HepG2 (cell line): ENCODE data around the gene WFDC12. TPM values are rescaled to one million over a fixed set of nuclear protein-coding genes. Genes with fewer than 3 reads are reported as not detected.

Source experiments
- ELF1 ChIP-seq: sonication (generic); formaldehyde crosslinking; IDR thresholded peaks from 2 replicates; pipeline ENCODE4 v1.4.0; 2020; ENCODE audit warnings: missing genetic modification reagents
- FLYWCH1 ChIP-seq: sonication (generic); formaldehyde crosslinking; IDR thresholded peaks from 2 replicates; pipeline ENCODE4 v1.8.1; 2023; ENCODE audit warnings: mild to moderate bottlenecking, missing genetic modification reagents
- GABPB1 ChIP-seq: IDR thresholded peaks from 2 replicates; pipeline ENCODE4 v1.6.1; 2016; ENCODE audit warnings: mild to moderate bottlenecking, missing genetic modification reagents, moderate library complexity, missing compliant biosample characterization
- GATAD1 ChIP-seq: IDR thresholded peaks from 2 replicates; pipeline ENCODE4 v1.6.1; 2016; ENCODE audit warnings: missing genetic modification reagents, missing compliant biosample characterization
- KLF16 ChIP-seq, 2 experiments: sonication (generic) in 1 of 2; formaldehyde crosslinking in 1 of 2; IDR thresholded peaks; 2 replicates each; pipeline versions ENCODE4 v1.6.1 to v1.8.0; 2016 to 2023; ENCODE audit warnings: missing genetic modification reagents in 2 of 2, missing compliant biosample characterization in 1 of 2
- KMT2B ChIP-seq: IDR thresholded peaks from 2 replicates; pipeline ENCODE4 v1.6.1; 2016; ENCODE audit warnings: missing genetic modification reagents, missing compliant biosample characterization
- MTF2 ChIP-seq: sonication (generic); formaldehyde crosslinking; IDR thresholded peaks from 2 replicates; pipeline ENCODE4 v1.5.0; 2020; ENCODE audit warnings: missing genetic modification reagents, borderline replicate concordance
- NKX3-1 ChIP-seq: sonication (generic); formaldehyde crosslinking; IDR thresholded peaks from 2 replicates; pipeline ENCODE4 v1.5.0; 2020; ENCODE audit warnings: missing genetic modification reagents
- ONECUT2 ChIP-seq: sonication (generic); formaldehyde crosslinking; IDR thresholded peaks from 2 replicates; pipeline ENCODE4 v1.4.0; 2020; ENCODE audit warnings: missing genetic modification reagents
- POGZ ChIP-seq: sonication (generic); formaldehyde crosslinking; IDR thresholded peaks from 2 replicates; pipeline ENCODE4 v1.4.0; 2020; ENCODE audit warnings: mild to moderate bottlenecking, missing genetic modification reagents
- SIX4 ChIP-seq: sonication (generic); formaldehyde crosslinking; IDR thresholded peaks from 2 replicates; pipeline ENCODE4 v1.4.0; 2020; ENCODE audit warnings: missing genetic modification reagents
- YEATS2 ChIP-seq: sonication (generic); formaldehyde crosslinking; IDR thresholded peaks from 2 replicates; pipeline ENCODE4 v1.4.0; 2020; ENCODE audit warnings: missing genetic modification reagents, borderline replicate concordance
- ZFY ChIP-seq: sonication (generic); formaldehyde crosslinking; IDR thresholded peaks from 2 replicates; pipeline ENCODE4 v1.4.0; 2020; ENCODE audit warnings: missing genetic modification reagents
- ZMYM3 ChIP-seq: sonication (generic); formaldehyde crosslinking; IDR thresholded peaks from 2 replicates; pipeline ENCODE4 v1.5.1; 2020; ENCODE audit warnings: mild to moderate bottlenecking, missing genetic modification reagents
- ZNF350 ChIP-seq: sonication (generic); formaldehyde crosslinking; IDR thresholded peaks from 2 replicates; pipeline ENCODE4 v1.4.0; 2020; ENCODE audit warnings: mild to moderate bottlenecking, low read depth, missing genetic modification reagents, borderline replicate concordance
- ZNF354B ChIP-seq: sonication (generic); formaldehyde crosslinking; IDR thresholded peaks from 2 replicates; pipeline ENCODE4 v1.8.0; 2022; ENCODE audit warnings: mild to moderate bottlenecking, missing genetic modification reagents
- ZNF629 ChIP-seq: sonication (generic); formaldehyde crosslinking; conservative IDR thresholded peaks from 2 replicates; pipeline ENCODE4 v1.5.0; 2020; ENCODE audit warnings: missing genetic modification reagents
- ZNF687 ChIP-seq: sonication (generic); formaldehyde crosslinking; IDR thresholded peaks from 2 replicates; pipeline ENCODE4 v1.5.1; 2020; ENCODE audit warnings: mild to moderate bottlenecking, missing genetic modification reagents, moderate library complexity
- ZNF703 ChIP-seq: sonication (generic); formaldehyde crosslinking; IDR thresholded peaks from 2 replicates; pipeline ENCODE4 v1.5.1; 2020; ENCODE audit warnings: missing genetic modification reagents, mild to moderate bottlenecking, moderate library complexity, borderline replicate concordance
- ZNF709 ChIP-seq: sonication (generic); formaldehyde crosslinking; IDR thresholded peaks from 2 replicates; pipeline ENCODE4 v1.5.0; 2020; ENCODE audit warnings: mild to moderate bottlenecking, missing genetic modification reagents
- ZNF768 ChIP-seq: sonication (generic); formaldehyde crosslinking; IDR thresholded peaks from 2 replicates; pipeline ENCODE4 v1.4.0; 2020; ENCODE audit warnings: missing genetic modification reagents
- ZNF770 ChIP-seq: sonication (generic); formaldehyde crosslinking; IDR thresholded peaks from 2 replicates; pipeline ENCODE4 v1.5.0; 2020; ENCODE audit warnings: mild to moderate bottlenecking, missing genetic modification reagents
- polyA plus RNA-seq, 8 experiments: library from polyadenylated mRNA; depleted of rRNA in 3 of 8; stranded (reverse) in 7 of 8; unstranded in 1 of 8; fragments of >200 nt; fragmentation: Illumina TruSeq in 4 of 8; extraction: Trizol in 4 of 8; gene quantifications; 2 replicates each; pipeline versions ENCODE4 v1.2.1 to v1.2.3, GENCODE V29; 2011 to 2016; ENCODE audit warnings: low read depth in 4 of 8, missing spikeins in 1 of 8, mixed read lengths in 1 of 8; ENCODE audit not compliant: insufficient read depth in 1 of 8
- total RNA-seq, 5 experiments: library from RNA; depleted of rRNA; stranded (reverse); fragments of >200 nt; fragmentation: Illumina TruSeq; extraction: Trizol; gene quantifications; 2 replicates each; pipeline ENCODE4 v1.2.3, GENCODE V29; 2016; ENCODE audit warnings: low read depth in 1 of 5
- TF ChIP-seq, protein P1 (sequence below): sonication (generic); formaldehyde crosslinking; IDR thresholded peaks from 2 replicates; pipeline ENCODE4 v1.4.0; 2020; ENCODE audit warnings: missing genetic modification reagents

WFDC12 gene
- total and polyA plus RNA-seq, 2 of the 13 experiments (the other 11 are each of a cell fraction or from before 2014, with no cell fraction given) = not detected

- TF ChIP-seq, protein P1, sequence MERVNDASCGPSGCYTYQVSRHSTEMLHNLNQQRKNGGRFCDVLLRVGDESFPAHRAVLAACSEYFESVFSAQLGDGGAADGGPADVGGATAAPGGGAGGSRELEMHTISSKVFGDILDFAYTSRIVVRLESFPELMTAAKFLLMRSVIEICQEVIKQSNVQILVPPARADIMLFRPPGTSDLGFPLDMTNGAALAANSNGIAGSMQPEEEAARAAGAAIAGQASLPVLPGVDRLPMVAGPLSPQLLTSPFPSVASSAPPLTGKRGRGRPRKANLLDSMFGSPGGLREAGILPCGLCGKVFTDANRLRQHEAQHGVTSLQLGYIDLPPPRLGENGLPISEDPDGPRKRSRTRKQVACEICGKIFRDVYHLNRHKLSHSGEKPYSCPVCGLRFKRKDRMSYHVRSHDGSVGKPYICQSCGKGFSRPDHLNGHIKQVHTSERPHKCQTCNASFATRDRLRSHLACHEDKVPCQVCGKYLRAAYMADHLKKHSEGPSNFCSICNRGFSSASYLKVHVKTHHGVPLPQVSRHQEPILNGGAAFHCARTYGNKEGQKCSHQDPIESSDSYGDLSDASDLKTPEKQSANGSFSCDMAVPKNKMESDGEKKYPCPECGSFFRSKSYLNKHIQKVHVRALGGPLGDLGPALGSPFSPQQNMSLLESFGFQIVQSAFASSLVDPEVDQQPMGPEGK = 0 out of 2 replicates have a peak, but pooled peaks have one; percentile 50
- no peak for TF ChIP-seq ZNF703 (CRISPR knock-in tag)
- no peak for TF ChIP-seq NKX3-1 (CRISPR knock-in tag)
- TF ChIP-seq ZNF354B (CRISPR knock-in tag) = no peak
- TF ChIP-seq ZNF350 (CRISPR knock-in tag) = peak; percentile 59; the same call in 1 of the 2 replicates
- TF ChIP-seq YEATS2 (CRISPR knock-in tag) = peak; percentile 41; the same call in 1 of the 2 replicates
- peak; percentile 63; the same call in 1 of the 2 replicates for TF ChIP-seq ZNF687 (CRISPR knock-in tag)
- TF ChIP-seq SIX4 = no peak
- TF ChIP-seq ZFY (CRISPR knock-in tag) = peak; percentile 42; the same call in 1 of the 2 replicates
- 0 out of 2 replicates have a peak, but pooled peaks have one; percentile 40 for TF ChIP-seq ZNF768 (CRISPR knock-in tag)
- TF ChIP-seq ZNF709 = no peak
- peak; percentile 82 for TF ChIP-seq MTF2 (CRISPR knock-in tag)
- TF ChIP-seq ELF1 (CRISPR knock-in tag) = peak; percentile 20; the same call in 1 of the 2 replicates
- TF ChIP-seq KLF16 (CRISPR knock-in tag; IDR thresholded peaks at IDR 0.05) = 0 out of 4 replicates have a peak, but pooled peaks of 1 of the 2 experiments have one; percentile 33
- no peak for TF ChIP-seq FLYWCH1 (CRISPR knock-in tag)
- 0 out of 2 replicates have a peak, but pooled peaks have one; percentile 27 for TF ChIP-seq GATAD1 (CRISPR knock-in tag)
- peak; percentile 45 for TF ChIP-seq POGZ
- peak; percentile 29; the same call in 1 of the 2 replicates for TF ChIP-seq ZMYM3 (CRISPR knock-in tag)
- peak; percentile 88 for TF ChIP-seq ONECUT2
- TF ChIP-seq GABPB1 (CRISPR knock-in tag) = peak; percentile 54; the same call in 1 of the 2 replicates
- peak; percentile 82 for TF ChIP-seq ZNF629 (CRISPR knock-in tag)
- TF ChIP-seq KMT2B (CRISPR knock-in tag) = 0 out of 2 replicates have a peak, but pooled peaks have one; percentile 25
- peak; percentile 63; the same call in 1 of the 2 replicates for TF ChIP-seq ZNF770 (CRISPR knock-in tag)
Measured at GRCh38 chr20:45100563-45101245, 23.6 kb downstream of the WFDC12 start, which contains the start of gene KCNS1 (continued).
